Measurements from ENCODE around the gene PACRG. TPM values are rescaled to one million over a fixed set of nuclear protein-coding genes. Genes with fewer than 3 reads are reported as not detected.
"Not testable (repeated sequence)": the region's sequence is repeated elsewhere in the genome, so short reads cannot be mapped to it uniquely, and the experiment has no call there.

Gene PACRG
- total RNA-seq, 1 donor from 2014 or later: 0.17 TPM

- DNase-seq: no peak
These were observed 570.5 kb downstream of the PACRG start for GRCh38 chr6:163298079-163298830.

- no peak for DNase-seq
These were observed 573.1 kb downstream of the PACRG start for GRCh38 chr6:163300838-163301237.

GRCh38 chr6:163301726-163302635 lies 574.2 kb downstream of the PACRG start:
- no peak for DNase-seq

GRCh38 chr6:163302747-163303146 lies 575.0 kb downstream of the PACRG start:
- no peak for DNase-seq

GRCh38 chr6:163306000-163306399 lies 578.2 kb downstream of the PACRG start:
- no peak for DNase-seq

GRCh38 chr6:163308629-163309440 lies 581.1 kb downstream of the PACRG start:
- DNase-seq: no peak

- DNase-seq: peak; percentile 69
These were observed 581.8 kb downstream of the PACRG start for GRCh38 chr6:163309491-163310026.

GRCh38 chr6:163310096-163310972 lies 582.6 kb downstream of the PACRG start:
- DNase-seq: no peak

GRCh38 chr6:163310973-163311383 lies 583.2 kb downstream of the PACRG start:
- DNase-seq: no peak

GRCh38 chr6:163311830-163312229 lies 584.1 kb downstream of the PACRG start:
- peak; percentile 64 for DNase-seq

GRCh38 chr6:163313566-163313965 lies 585.8 kb downstream of the PACRG start:
- DNase-seq: no peak

- no peak for DNase-seq
These were observed 586.2 kb downstream of the PACRG start for GRCh38 chr6:163313981-163314380.

- DNase-seq: no peak
These were observed 587.2 kb downstream of the PACRG start for GRCh38 chr6:163314791-163315470.

GRCh38 chr6:163316866-163317495 lies 589.2 kb downstream of the PACRG start:
- DNase-seq: not testable (repeated sequence)

- DNase-seq: peak; percentile 65
These were observed 590.5 kb downstream of the PACRG start for GRCh38 chr6:163318071-163318786.

- no peak for DNase-seq
These were observed 592.0 kb downstream of the PACRG start for GRCh38 chr6:163319609-163320366.

GRCh38 chr6:163320402-163320801 lies 592.6 kb downstream of the PACRG start:
- DNase-seq: no peak

- DNase-seq: no peak
These were observed 593.0 kb downstream of the PACRG start for GRCh38 chr6:163320804-163321203.

GRCh38 chr6:163321717-163322116 lies 593.9 kb downstream of the PACRG start:
- DNase-seq: no peak

All from dermis blood vessel endothelial cell (primary cell).